PC-3 (cell line): Measurements from ENCODE around the gene IMP3. TPM values are rescaled to one million over a fixed set of nuclear protein-coding genes. Genes with fewer than 3 reads are reported as not detected.

Experiments
- ATAC-seq: fragments of 200-7000 bp; cut with Tn5 transposase; 2 replicates; pipeline ENCODE4 v1.9.1; 2020; ENCODE audit warnings: mild to moderate bottlenecking, moderate library complexity
- BruUV-seq: library from RNA; stranded (reverse); fragments of 400-500 nt; replicated peaks from 2 replicates; lab custom pipeline; 2021; lab: Mats Ljungman, UMichigan
- CTCF ChIA-PET: fragments of 300-600 bp; sonication (Branson Sonifier 250); formaldehyde crosslinking; loops from one replicate; lab custom pipeline; 2022; ENCODE audit warnings: antibody characterized with exemption; lab: Charles Lee
- POLR2A ChIA-PET: fragments of 300-600 bp; sonication (Branson Sonifier 250); formaldehyde crosslinking; loops from one replicate; lab custom pipeline; 2022; ENCODE audit warnings: antibody characterized with exemption; ENCODE audit not compliant: unreplicated experiment; lab: Charles Lee
- DNase-seq: peaks from one replicate; pipeline ENCODE4 v3.0.0-alpha.2; 2015
- H2AFZ ChIP-seq: fragments of 300-600 bp; sonication (generic); 2 replicates; pipeline ENCODE4 v1.6.0; 2016; ENCODE audit warnings: antibody characterized with exemption, low read length
- H3F3A ChIP-seq: fragments of 300-600 bp; sonication (generic); one replicate; pipeline ENCODE4 v1.6.0; 2017; ENCODE audit warnings: antibody characterized with exemption, low read length, control low read depth, mild to moderate bottlenecking; ENCODE audit not compliant: unreplicated experiment
- H3K27ac ChIP-seq: fragments of 300-600 bp; sonication (generic); 2 replicates; pipeline ENCODE4 v1.5.1; 2016; ENCODE audit warnings: mild to moderate bottlenecking, low read length
- H3K27me3 ChIP-seq: fragments of 300-600 bp; sonication (generic); 2 replicates; pipeline ENCODE4 v1.6.1; 2016; ENCODE audit warnings: low read length, mixed read lengths
- H3K36me3 ChIP-seq: fragments of 300-600 bp; sonication (generic); 2 replicates; pipeline ENCODE4 v1.6.1; 2016; ENCODE audit warnings: low read depth, mixed run types, low read length, mixed read lengths
- H3K4me1 ChIP-seq: fragments of 300-600 bp; sonication (generic); 2 replicates; pipeline ENCODE4 v1.5.1; 2016; ENCODE audit warnings: low read length; ENCODE audit not compliant: insufficient read depth
- H3K4me2 ChIP-seq: fragments of 300-600 bp; sonication (generic); 2 replicates; pipeline ENCODE4 v1.6.0; 2016; ENCODE audit warnings: low read length
- H3K4me3 ChIP-seq: fragments of 300-600 bp; sonication (generic); 2 replicates; pipeline ENCODE4 v1.5.1; 2016; ENCODE audit warnings: mild to moderate bottlenecking, low read length, mixed read lengths
- H3K79me2 ChIP-seq: fragments of 300-600 bp; sonication (generic); 2 replicates; pipeline ENCODE4 v1.6.1; 2017; ENCODE audit warnings: low read length, mixed read lengths
- H3K9ac ChIP-seq: fragments of 300-600 bp; sonication (generic); 2 replicates; pipeline ENCODE4 v1.6.0; 2016; ENCODE audit warnings: mild to moderate bottlenecking, low read length
- H3K9me2 ChIP-seq: fragments of 300-600 bp; sonication (generic); replicated peaks from 2 replicates; pipeline ENCODE4 v1.6.1; 2016; ENCODE audit warnings: mixed run types, low read length, mixed read lengths
- H3K9me3 ChIP-seq: fragments of 300-600 bp; sonication (generic); 2 replicates; pipeline ENCODE4 v1.6.1; 2016; ENCODE audit warnings: low read length, mixed read lengths
- H4K20me1 ChIP-seq: fragments of 300-600 bp; sonication (generic); 2 replicates; pipeline ENCODE4 v1.6.1; 2016; ENCODE audit warnings: low read length, mixed read lengths
- EZH2 ChIP-seq: fragments of 300-600 bp; sonication (generic); IDR thresholded peaks from one replicate; pipeline ENCODE4 v1.6.1; 2017; ENCODE audit warnings: antibody characterized with exemption, mild to moderate bottlenecking, low read length; ENCODE audit not compliant: unreplicated experiment
- EZH2phosphoT487 ChIP-seq: fragments of 300-600 bp; sonication (generic); IDR thresholded peaks from 2 replicates; pipeline ENCODE4 v1.6.1; 2018; ENCODE audit warnings: mild to moderate bottlenecking, antibody characterized with exemption, low read length, borderline replicate concordance
- intact Hi-C: fragments of 100-400 bp; cut with micrococcal nuclease; formaldehyde crosslinking; loops from 2 replicates; pipeline ENCODE4 v1.9.0; 2023
- total RNA-seq: library from RNA; depleted of rRNA; stranded (reverse); fragments of >200 nt; gene quantifications from 2 replicates; pipeline ENCODE4 v1.2.3, GENCODE V29; 2014
- TF ChIP-seq, protein P1 (sequence below): fragments of 300-600 bp; sonication (generic); conservative IDR thresholded peaks from 2 replicates; pipeline ENCODE4 v1.5.1; 2017; ENCODE audit warnings: antibody characterized with exemption, low read depth, mild to moderate bottlenecking, low read length

IMP3 gene
- total RNA-seq, 1 experiment from 2014 or later: 95.4 TPM

DNA sequence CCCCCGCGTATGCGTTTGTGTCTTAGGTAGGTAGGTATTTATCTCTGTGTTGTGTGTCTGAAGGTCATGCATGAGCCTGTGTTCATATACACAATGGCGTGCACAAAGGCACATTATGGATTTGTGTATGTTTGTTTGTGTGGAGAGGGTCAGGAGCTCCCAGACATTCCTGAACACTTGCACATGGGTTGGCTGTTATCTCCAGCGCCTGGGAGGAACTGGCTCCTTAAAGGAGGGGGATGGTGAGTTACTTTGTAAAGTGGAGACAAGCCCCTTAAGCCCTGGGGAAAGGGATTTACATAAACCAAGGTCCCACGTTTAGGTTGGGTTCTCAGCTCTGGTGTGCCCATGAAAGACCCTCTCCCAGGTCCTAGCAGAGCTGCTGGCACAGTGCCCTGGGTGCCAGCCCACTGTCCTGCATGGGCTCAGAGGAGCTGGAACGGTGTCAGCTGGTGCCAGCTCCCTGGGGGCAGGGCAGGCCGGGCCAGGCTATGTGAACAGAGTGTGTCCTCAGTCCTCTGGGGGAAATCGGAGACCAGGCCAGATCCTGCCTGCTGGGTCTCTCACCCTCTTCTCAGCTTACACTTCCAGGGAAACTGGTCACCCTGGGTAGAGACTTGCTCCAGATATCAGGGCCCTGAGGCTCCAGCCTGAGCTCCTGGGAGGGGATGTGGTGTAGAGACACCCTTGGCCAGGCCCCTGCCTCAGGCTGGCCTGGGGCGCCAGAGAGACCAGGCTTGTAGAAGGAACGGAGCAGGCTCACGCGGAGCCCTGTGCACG lies 32.8 kb upstream of the IMP3 start:
- TF ChIP-seq EZH2 (no peak), EZH2phosphoT487 (no peak)
- TF ChIP-seq, protein P1, sequence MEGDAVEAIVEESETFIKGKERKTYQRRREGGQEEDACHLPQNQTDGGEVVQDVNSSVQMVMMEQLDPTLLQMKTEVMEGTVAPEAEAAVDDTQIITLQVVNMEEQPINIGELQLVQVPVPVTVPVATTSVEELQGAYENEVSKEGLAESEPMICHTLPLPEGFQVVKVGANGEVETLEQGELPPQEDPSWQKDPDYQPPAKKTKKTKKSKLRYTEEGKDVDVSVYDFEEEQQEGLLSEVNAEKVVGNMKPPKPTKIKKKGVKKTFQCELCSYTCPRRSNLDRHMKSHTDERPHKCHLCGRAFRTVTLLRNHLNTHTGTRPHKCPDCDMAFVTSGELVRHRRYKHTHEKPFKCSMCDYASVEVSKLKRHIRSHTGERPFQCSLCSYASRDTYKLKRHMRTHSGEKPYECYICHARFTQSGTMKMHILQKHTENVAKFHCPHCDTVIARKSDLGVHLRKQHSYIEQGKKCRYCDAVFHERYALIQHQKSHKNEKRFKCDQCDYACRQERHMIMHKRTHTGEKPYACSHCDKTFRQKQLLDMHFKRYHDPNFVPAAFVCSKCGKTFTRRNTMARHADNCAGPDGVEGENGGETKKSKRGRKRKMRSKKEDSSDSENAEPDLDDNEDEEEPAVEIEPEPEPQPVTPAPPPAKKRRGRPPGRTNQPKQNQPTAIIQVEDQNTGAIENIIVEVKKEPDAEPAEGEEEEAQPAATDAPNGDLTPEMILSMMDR: no peak
- H3K79me2 ChIP-seq: no peaks in the 10 kb centered on the region
- H3K9ac ChIP-seq: no peak overlapping the region
- BruUV-seq: no TSS peak
- H3K4me3 ChIP-seq: no peak overlapping the region
- H3F3A ChIP-seq: no peaks in the 10 kb centered on the region
- H3K4me2 ChIP-seq: no peak overlapping the region
- H3K36me3 ChIP-seq: no peaks in the 10 kb centered on the region
- no peaks in the 10 kb centered on the region for H3K9me3 ChIP-seq
- ATAC-seq: no peak
- intact Hi-C loops: no loop called here
- H3K4me1 ChIP-seq: peaks cover 28% of the 10 kb centered on the region
- POLR2A ChIA-PET: no interaction called here
- no peak overlapping the region for H2AFZ ChIP-seq
- H3K9me2 ChIP-seq: no peaks in the 10 kb centered on the region
- CTCF ChIA-PET: no interaction called here
- H4K20me1 ChIP-seq: no peaks in the 10 kb centered on the region
- no peaks in the 10 kb centered on the region for H3K27me3 ChIP-seq
- H3K27ac ChIP-seq: no peak overlapping the region; the same call in 1 of the 2 replicates
- DNase-seq: no peak

DNA sequence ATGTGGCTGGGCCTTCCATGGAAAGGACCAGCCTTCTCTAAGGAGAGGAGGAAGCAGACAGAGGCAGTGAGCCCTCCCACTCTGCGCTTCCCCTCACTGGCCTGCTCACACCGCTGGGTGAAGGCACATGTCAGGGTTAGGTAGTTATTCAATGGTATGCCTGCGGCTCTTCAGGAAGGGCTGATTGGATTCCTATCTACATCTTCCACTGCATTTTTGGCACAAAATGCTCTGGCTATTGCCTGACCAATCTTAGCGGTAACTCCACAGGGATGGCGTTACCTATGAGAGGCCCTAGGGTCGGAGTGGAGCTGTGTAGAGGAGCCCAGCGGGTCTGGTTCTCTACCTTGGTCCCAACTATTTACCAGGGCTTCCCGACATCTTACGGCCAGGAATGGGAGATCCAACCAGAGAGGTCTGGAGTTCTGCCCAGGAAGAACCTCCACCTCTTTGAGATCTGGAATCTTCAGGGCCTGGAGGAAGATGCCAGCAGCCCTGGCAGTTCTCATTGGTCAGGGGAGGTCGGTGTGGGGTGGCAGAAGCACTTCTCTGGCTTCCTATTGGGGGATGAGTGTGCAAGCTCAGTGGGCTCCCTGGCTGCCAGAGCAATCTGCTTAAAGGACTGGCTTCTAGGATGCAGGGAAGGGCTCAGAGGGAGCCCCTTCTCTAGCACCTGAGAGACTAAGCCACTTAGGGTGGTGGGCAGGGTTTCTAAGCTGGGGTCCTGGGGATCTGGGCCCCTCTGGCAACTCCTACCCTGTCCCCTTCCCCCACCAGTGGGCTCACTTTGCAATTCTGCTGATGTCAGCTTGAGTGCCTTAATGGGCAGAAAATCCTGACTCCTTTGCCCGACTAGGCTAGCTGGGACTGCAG lies 31.9 kb upstream of the IMP3 start:
- no peaks in the 10 kb centered on the region for H3K79me2 ChIP-seq
- H2AFZ ChIP-seq: no peak overlapping the region
- TF ChIP-seq, protein P1: no peak
- TF ChIP-seq EZH2phosphoT487: no peak
- no peak for TF ChIP-seq EZH2
- H3K9me3 ChIP-seq: no peaks in the 10 kb centered on the region
- no peaks in the 10 kb centered on the region for H3F3A ChIP-seq
- H3K4me2 ChIP-seq: no peak overlapping the region
- no peaks in the 10 kb centered on the region for H3K27me3 ChIP-seq
- BruUV-seq: no TSS peak
- CTCF ChIA-PET: no interaction called here
- intact Hi-C loops: no loop called here
- H3K9ac ChIP-seq: no peak overlapping the region
- H3K4me3 ChIP-seq: no peak overlapping the region
- H3K4me1 ChIP-seq: peaks cover 36% of the 10 kb centered on the region
- ATAC-seq (no peak), DNase-seq (no peak)
- POLR2A ChIA-PET: no interaction called here
- no peak overlapping the region for H3K27ac ChIP-seq
- no peaks in the 10 kb centered on the region for H3K36me3 ChIP-seq
- no peaks in the 10 kb centered on the region for H3K9me2 ChIP-seq
- no peaks in the 10 kb centered on the region for H4K20me1 ChIP-seq
